ENCODE data around the gene TRAPPC10. TPM values are rescaled to one million over a fixed set of nuclear protein-coding genes. Genes with fewer than 3 reads are reported as not detected.

The TRAPPC10 gene
- total RNA-seq, 2 donors from 2014 or later = 10.9 to 26.4 TPM

GRCh38 chr21:43988506-43989230 lies 23.4 kb upstream of the TRAPPC10 start:
- no peak for DNase-seq
- Histone ChIP-seq H3K27ac (no peak overlapping the region), H3K9me3 (no peaks in the 10 kb centered on the region), H3K36me3 (replicated peaks in 1 of 2; ENCODE audit: insufficient read depth in 1 of 2, low read depth in 2 of 2) (no peaks in the 10 kb centered on the region), H3K27me3 (no peaks in the 10 kb centered on the region), H3K4me1 (no peaks in the 10 kb centered on the region), H3K4me3 (no peak overlapping the region)
- no peak for TF ChIP-seq POLR2A (IDR thresholded peaks at IDR 0.05)
- no peak for TF ChIP-seq CTCF (IDR thresholded peaks at IDR 0.05)
- intact Hi-C loops (cut with DNase I) = no loop called here
- WGBS, 2 donors = 49 to 58% methylated on average over 7 to 23 of the region's 23 CpGs
- no peak for ATAC-seq

GRCh38 chr21:43989401-43989800 lies 22.7 kb upstream of the TRAPPC10 start:
- Histone ChIP-seq H3K27me3 (no peaks in the 10 kb centered on the region), H3K4me1 (no peaks in the 10 kb centered on the region), H3K4me3 (no peak overlapping the region), H3K9me3 (no peaks in the 10 kb centered on the region), H3K36me3 (replicated peaks in 1 of 2; ENCODE audit: insufficient read depth in 1 of 2, low read depth in 2 of 2) (no peaks in the 10 kb centered on the region), H3K27ac (no peak overlapping the region)
- TF ChIP-seq CTCF (IDR thresholded peaks at IDR 0.05) (no peak), POLR2A (IDR thresholded peaks at IDR 0.05) (no peak)
- intact Hi-C loops (cut with DNase I) = no loop called here
- DNase-seq (no peak), ATAC-seq (no peak)
- WGBS, 2 donors = 58 to 79% methylated on average over 2 to 6 of the region's 7 CpGs

- 77 to 82% methylated on average over 23 to 30 of the region's 33 CpGs for WGBS, 2 donors
- intact Hi-C loops (cut with DNase I) = no loop called here
- Histone ChIP-seq H3K4me1 (no peaks in the 10 kb centered on the region), H3K27ac (no peak overlapping the region), H3K36me3 (replicated peaks in 1 of 2; ENCODE audit: insufficient read depth in 1 of 2, low read depth in 2 of 2) (no peaks in the 10 kb centered on the region), H3K9me3 (no peaks in the 10 kb centered on the region), H3K27me3 (no peaks in the 10 kb centered on the region), H3K4me3 (no peak overlapping the region)
- DNase-seq = no peak
- no peak for ATAC-seq
- TF ChIP-seq POLR2A (IDR thresholded peaks at IDR 0.05) (no peak), CTCF (IDR thresholded peaks at IDR 0.05) (no peak)
Observed at GRCh38 chr21:43991447-43991991, 20.6 kb upstream of the TRAPPC10 start.

GRCh38 chr21:43992121-43992520 lies 20.0 kb upstream of the TRAPPC10 start:
- H3K4me1 ChIP-seq = no peaks in the 10 kb centered on the region
- H3K9me3 ChIP-seq = no peaks in the 10 kb centered on the region
- intact Hi-C loops (cut with DNase I) = no loop called here
- no peaks in the 10 kb centered on the region for H3K27me3 ChIP-seq
- H3K27ac ChIP-seq = no peak overlapping the region
- H3K4me3 ChIP-seq = no peak overlapping the region
- ATAC-seq (no peak), DNase-seq (no peak)
- WGBS, 2 donors = 74 to 81% methylated on average over 4 to 11 of the region's 11 CpGs
- TF ChIP-seq CTCF (IDR thresholded peaks at IDR 0.05) (no peak), POLR2A (IDR thresholded peaks at IDR 0.05) (no peak)
- H3K36me3 ChIP-seq (replicated peaks in 1 of 2; ENCODE audit: insufficient read depth in 1 of 2, low read depth in 2 of 2) = no peaks in the 10 kb centered on the region
